Adrenal gland (tissue), 12 donors: Measurements from ENCODE around the gene MFNG. TPM values are rescaled to one million over a fixed set of nuclear protein-coding genes. Genes with fewer than 3 reads are reported as not detected.

Experiments
- DNase-seq, 7 donors: peaks; one replicate each; pipeline ENCODE4 v3.0.0-alpha.2; 2019 to 2020
- H3K27ac ChIP-seq, 5 donors: fragments of 200-600 bp; sonication (generic) in 4 of 5; 1 replicate in 3 of 5; 2 replicates in 2 of 5; pipeline versions ENCODE4 v1.5.1 to v1.8.0; 2016 to 2020; ENCODE audit warnings: mild to moderate bottlenecking in 1 of 5
- H3K27me3 ChIP-seq: fragments of 200-600 bp; 2 replicates; pipeline ENCODE4 v1.8.0; 2021
- H3K36me3 ChIP-seq, 2 donors: fragments of 200-600 bp; replicated peaks in 1 of 2; 1 replicate in 1 of 2; 2 replicates in 1 of 2; pipeline versions ENCODE4 v1.5.1 to v1.8.0; 2018 to 2022
- H3K4me1 ChIP-seq, 2 donors: fragments of 200-600 bp; replicated peaks in 1 of 2; 1 replicate in 1 of 2; 2 replicates in 1 of 2; pipeline versions ENCODE4 v1.5.1 to v1.8.0; 2018 to 2021
- H3K4me3 ChIP-seq, 4 donors: fragments of 200-600 bp; sonication (generic) in 3 of 4; one replicate each; pipeline ENCODE4 v1.5.1; 2016 to 2018
- H3K9me3 ChIP-seq, 3 donors: fragments of 200-600 bp; sonication (generic) in 1 of 3; replicated peaks in 1 of 3; 1 replicate in 2 of 3; 2 replicates in 1 of 3; pipeline versions ENCODE4 v1.5.1 to v1.8.0; 2016 to 2021
- CTCF ChIP-seq, 6 experiments: fragments of 450-650 bp in 4 of 6; fragments of 200-600 bp in 2 of 6; sonication (generic) in 1 of 6; IDR thresholded peaks; 1 replicate in 5 of 6; 2 replicates in 1 of 6; pipeline versions ENCODE4 v1.5.1 to v1.8.0; 2016 to 2021; ENCODE audit warnings: antibody characterized with exemption in 6 of 6, mild to moderate bottlenecking in 2 of 6, moderate library complexity in 1 of 6
- POLR2A ChIP-seq, 2 donors: fragments of 450-650 bp; IDR thresholded peaks; one replicate each; pipeline ENCODE4 v1.6.1; 2017; ENCODE audit warnings: antibody characterized with exemption in 2 of 2, mild to moderate bottlenecking in 2 of 2, moderate library complexity in 1 of 2
- WGBS, 4 donors: extraction: QIAGEN DNeasy Blood & Tissue Kit in 2 of 4; methylation state at CpG; one replicate each; pipeline versions ENCODE4 v1.1.5 to v1.1.7; 2013 to 2017; 5-methylcytosine and 5-hydroxymethylcytosine counted together
- intact Hi-C, 2 donors: fragments of 100-400 bp; cut with DNase I; formaldehyde crosslinking; loops; one replicate each; pipeline versions ENCODE4 v1.14.1 to v1.15.0; 2022 to 2023
- polyA plus RNA-seq, 3 donors: library from polyadenylated mRNA; stranded (reverse); fragments of 200-250 nt in 2 of 3; fragments of 350-450 nt in 1 of 3; fragmentation: Illumina TruSeq in 1 of 3; extraction: RNeasy Lipid Tissue Mini Kit (QIAGEN cat#74804) in 1 of 3; gene quantifications; one replicate each; pipeline ENCODE4 v1.2.3, GENCODE V29; 2013 to 2014
- total RNA-seq, 9 donors: library from RNA; depleted of rRNA in 4 of 9; stranded (reverse); fragments of >200 nt in 4 of 9; fragments of 120-200 nt in 1 of 9; fragmentation: NEBNext Ultra II Directional in 1 of 9; extraction: Animal tissue kit (Norgen Biotek cat#: 25700) in 1 of 9; gene quantifications; one replicate each; pipeline versions ENCODE4 v1.1.0 to v1.2.4, GENCODE V29; 2013 to 2023
- donor health status: healthy with polysubstance abuse.
- donor health status: Bipolar disorder and iron deficiency.
- donor health status: DM: yes; HTN: yes; CAD: no.
- donor health status: DM: no; HTN: no; CAD: no.
- donor health status: DM: no; HTN: no; CAD: no.
- donor health status: DM: yes; HTN: yes; CAD: no.

MFNG gene
- total and polyA plus RNA-seq, 12 donors, result 4.0 to 27.6 (median 17.9) TPM

DNA sequence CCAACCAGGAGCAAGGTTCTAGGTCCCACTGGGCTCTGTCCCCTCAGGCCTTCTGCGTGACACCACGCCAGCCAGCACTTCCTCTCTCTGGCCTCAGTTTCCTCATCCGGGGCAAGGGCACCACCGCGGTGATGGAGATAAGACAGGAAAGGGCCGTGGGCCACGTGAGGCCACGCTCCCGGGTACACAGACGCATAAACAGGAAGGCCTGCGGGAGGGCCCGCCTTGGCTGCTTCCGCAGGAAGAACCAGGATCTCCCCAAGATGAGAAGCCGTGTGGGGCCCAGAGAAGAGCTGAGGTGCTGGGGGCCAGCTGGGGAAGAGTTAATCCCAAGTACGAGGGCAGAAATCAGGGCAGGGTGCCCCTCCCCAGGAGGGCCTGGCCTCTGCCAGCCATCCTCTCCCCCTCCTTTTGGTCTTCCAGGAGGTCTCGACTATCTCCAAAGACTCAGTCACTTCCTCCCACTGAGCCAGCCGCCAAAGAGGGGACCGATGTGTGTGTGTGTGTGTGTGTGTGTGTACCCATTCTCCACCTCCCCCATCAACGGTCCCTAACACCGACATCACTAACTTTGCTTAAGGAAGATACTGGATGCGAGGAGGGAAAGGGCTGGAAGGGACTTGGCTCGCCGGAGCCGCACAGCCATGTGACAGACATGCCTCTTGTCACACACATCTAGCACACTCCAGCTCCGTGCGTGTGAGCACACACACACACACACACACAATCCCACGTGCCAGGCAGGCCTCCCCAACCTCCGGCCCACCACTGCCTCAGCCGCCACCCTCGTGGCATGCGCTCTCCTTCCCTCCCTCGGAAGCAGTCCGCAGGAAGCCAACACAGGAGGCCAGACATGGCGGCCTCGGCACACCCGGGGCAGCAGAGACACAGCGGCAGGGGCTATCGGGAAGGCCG lies 1.4 kb downstream of the MFNG start:
- peak overlapping the region in 4 of 5 donors; percentile 51 to 88 (median 65) for H3K27ac ChIP-seq
- intact Hi-C loops, result no loop called here
- no peaks in the 10 kb centered on the region for H3K27me3 ChIP-seq
- no peaks in the 10 kb centered on the region for H3K36me3 ChIP-seq
- 62 to 83% (median 73%) methylated on average over 35 to 39 of the region's 39 CpGs for WGBS, 4 donors
- H3K9me3 ChIP-seq, result no peaks in the 10 kb centered on the region
- H3K4me3 ChIP-seq, result peak overlapping the region in 1 of 4 donors; percentile 43
- TF ChIP-seq CTCF (IDR thresholded peaks at IDR 0.05) (no peak), POLR2A (IDR thresholded peaks at IDR 0.05) (no peak)
- peaks cover 8% of the 10 kb centered on the region in 2 donors for H3K4me1 ChIP-seq
- peak; percentile 62 to 89 (median 75) for DNase-seq

DNA sequence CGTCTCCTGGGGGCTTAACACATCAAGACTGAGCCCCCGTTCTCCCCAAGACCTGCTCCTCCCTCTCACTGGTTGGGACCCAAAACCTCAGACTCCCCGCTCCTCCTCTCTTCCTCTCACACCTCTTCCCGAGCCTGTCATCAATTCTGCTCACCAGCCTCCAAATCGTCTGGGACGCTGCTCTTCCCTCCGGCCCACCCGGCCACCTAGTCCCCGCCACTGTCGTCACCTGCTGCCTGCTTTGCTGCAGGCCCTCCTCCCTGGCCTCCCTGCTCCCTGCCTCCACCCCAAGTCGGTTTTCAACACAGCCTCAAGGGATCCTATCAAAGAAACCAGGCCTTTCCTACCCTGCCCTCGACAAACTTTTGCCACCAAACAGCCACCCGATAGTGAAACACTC lies 3.1 kb downstream of the MFNG start:
- H3K4me3 ChIP-seq, result no peak overlapping the region
- intact Hi-C loops, result no loop called here

GRCh38 chr22:37482244-37482643 lies 3.9 kb downstream of the MFNG start:
- DNase-seq, result no peak
- H3K4me1 ChIP-seq, result peaks cover 8% of the 10 kb centered on the region in 2 donors
- TF ChIP-seq POLR2A (IDR thresholded peaks at IDR 0.05), result no peak
- WGBS, 4 donors, result 82 to 87% (median 83%) methylated on average over 9 of the region's 9 CpGs
- no peak overlapping the region for H3K27ac ChIP-seq
- no peaks in the 10 kb centered on the region for H3K27me3 ChIP-seq
- H3K4me3 ChIP-seq, result no peak overlapping the region
- H3K9me3 ChIP-seq, result no peaks in the 10 kb centered on the region
- no peaks in the 10 kb centered on the region for H3K36me3 ChIP-seq
- intact Hi-C loops, result no loop called here

More for the DNA sequence above, 3.1 kb downstream of the MFNG start:
- Histone ChIP-seq H3K27ac (peak overlapping the region in 1 of 5 donors; percentile 9), H3K4me1 (peaks cover 8% of the 10 kb centered on the region in 2 donors), H3K27me3 (no peaks in the 10 kb centered on the region), H3K9me3 (no peaks in the 10 kb centered on the region), H3K36me3 (no peaks in the 10 kb centered on the region)
- 77 to 83% (median 79%) methylated on average over 13 of the region's 13 CpGs for WGBS, 4 donors
- TF ChIP-seq CTCF (IDR thresholded peaks at IDR 0.05) (no peak), POLR2A (IDR thresholded peaks at IDR 0.05) (no peak)
- DNase-seq, result peak in 1 of 7 donors; percentile 15

GRCh38 chr22:37481347-37481907 lies 4.8 kb downstream of the MFNG start:
- H3K4me1 ChIP-seq, result peaks cover 4 to 6% of the 10 kb centered on the region in 2 donors
- DNase-seq, result no peak
- intact Hi-C loops, result no loop called here
- WGBS, 4 donors, result 75 to 90% (median 87%) methylated on average over 7 to 12 of the region's 12 CpGs
- H3K4me3 ChIP-seq, result no peak overlapping the region
- H3K27me3 ChIP-seq, result no peaks in the 10 kb centered on the region
- H3K27ac ChIP-seq, result no peak overlapping the region
- no peaks in the 10 kb centered on the region for H3K9me3 ChIP-seq
- TF ChIP-seq POLR2A (IDR thresholded peaks at IDR 0.05), result no peak
- no peak for TF ChIP-seq CTCF (IDR thresholded peaks at IDR 0.05)
- H3K36me3 ChIP-seq, result no peaks in the 10 kb centered on the region
